Caki2 (cell line): Measurements from ENCODE around the gene PBX1. TPM values are rescaled to one million over a fixed set of nuclear protein-coding genes. Genes with fewer than 3 reads are reported as not detected.

ENCODE experiments used
- DNase-seq: peaks from one replicate; pipeline ENCODE4 v3.0.0-alpha.2; 2015; ENCODE audit warnings: low read depth
- in situ Hi-C: cut with HindIII; loops from 2 replicates; pipeline ENCODE4 v1.10.0; 2016; ENCODE audit warnings: low sequenced_read_pairs, low pct_unique_long_range_greater_than_20kb, mixed read lengths
- total RNA-seq: library from RNA; depleted of rRNA; stranded (reverse); fragments of >200 nt; shearing (Covaris generic); gene quantifications from 2 replicates; pipeline ENCODE4 v1.2.3, GENCODE V29; 2014; ENCODE audit warnings: low replicate concordance

PBX1 gene
- total RNA-seq, 1 experiment from 2014 or later, result 9.6 TPM

- in situ Hi-C loops, result no loop called here
- DNase-seq, result no peak
These were observed 71.0 kb downstream of the PBX1 start for GRCh38 chr1:164629971-164630370.

DNA sequence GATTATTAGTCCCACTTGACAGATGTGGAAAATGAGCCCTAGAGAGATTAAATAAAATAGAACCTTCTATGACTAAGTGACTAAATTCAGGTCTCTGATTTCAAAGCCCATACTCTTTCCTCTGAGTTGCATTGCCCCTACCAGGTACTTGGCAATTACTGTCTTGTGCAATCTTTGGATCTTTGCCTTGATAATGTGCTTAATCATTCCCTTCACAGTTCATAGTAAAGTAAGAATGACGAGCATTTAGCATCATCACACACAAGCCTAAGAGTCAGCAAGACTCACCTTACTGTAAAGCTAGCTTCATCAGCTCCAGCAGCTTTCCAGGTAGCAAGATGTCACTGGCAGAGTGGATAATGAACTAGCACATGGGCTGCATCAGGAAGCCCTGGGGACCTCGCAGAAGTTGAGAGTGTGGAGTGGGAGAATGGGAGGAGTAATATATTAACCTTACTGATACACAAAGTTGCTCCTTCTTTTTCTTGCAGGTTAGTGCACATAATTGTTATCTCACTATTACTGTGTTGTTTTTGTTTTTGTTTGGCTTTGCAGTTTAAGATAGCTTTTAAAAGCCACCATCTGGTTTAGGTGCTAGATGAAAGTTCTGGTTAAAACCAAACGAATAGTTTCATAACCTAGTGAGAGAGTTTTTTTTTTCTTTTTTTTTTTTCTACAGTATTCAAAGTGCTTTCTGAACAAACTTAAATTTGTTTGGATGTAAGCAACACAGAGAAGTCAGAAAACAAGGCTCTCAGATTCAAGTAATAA is 71.8 kb downstream of the PBX1 start:
- in situ Hi-C loops, result no loop called here
- peak; percentile 59 for DNase-seq

DNA sequence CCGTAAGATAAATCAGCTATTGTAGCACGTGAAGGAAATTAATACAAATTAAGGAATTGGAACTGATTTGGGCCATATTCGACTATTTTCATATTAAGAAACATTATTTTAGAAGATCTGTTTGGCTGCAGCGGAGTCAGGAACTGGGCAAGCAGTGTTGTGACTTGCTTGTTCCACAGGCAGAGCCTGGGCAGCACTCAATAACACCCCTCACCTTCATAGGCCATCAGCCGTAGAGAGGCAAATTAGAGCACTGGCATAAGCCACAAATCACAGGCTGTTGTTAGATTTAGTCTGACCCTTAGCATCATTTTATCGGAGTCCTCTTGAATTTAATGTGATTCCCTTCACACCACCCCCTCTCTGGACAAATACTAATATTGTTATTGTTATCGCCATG is 72.8 kb downstream of the PBX1 start:
- DNase-seq, result no peak
- in situ Hi-C loops, result no loop called here

- DNase-seq, result no peak
- in situ Hi-C loops, result no loop called here
These were observed 75.0 kb downstream of the PBX1 start for GRCh38 chr1:164633997-164634396.

DNA sequence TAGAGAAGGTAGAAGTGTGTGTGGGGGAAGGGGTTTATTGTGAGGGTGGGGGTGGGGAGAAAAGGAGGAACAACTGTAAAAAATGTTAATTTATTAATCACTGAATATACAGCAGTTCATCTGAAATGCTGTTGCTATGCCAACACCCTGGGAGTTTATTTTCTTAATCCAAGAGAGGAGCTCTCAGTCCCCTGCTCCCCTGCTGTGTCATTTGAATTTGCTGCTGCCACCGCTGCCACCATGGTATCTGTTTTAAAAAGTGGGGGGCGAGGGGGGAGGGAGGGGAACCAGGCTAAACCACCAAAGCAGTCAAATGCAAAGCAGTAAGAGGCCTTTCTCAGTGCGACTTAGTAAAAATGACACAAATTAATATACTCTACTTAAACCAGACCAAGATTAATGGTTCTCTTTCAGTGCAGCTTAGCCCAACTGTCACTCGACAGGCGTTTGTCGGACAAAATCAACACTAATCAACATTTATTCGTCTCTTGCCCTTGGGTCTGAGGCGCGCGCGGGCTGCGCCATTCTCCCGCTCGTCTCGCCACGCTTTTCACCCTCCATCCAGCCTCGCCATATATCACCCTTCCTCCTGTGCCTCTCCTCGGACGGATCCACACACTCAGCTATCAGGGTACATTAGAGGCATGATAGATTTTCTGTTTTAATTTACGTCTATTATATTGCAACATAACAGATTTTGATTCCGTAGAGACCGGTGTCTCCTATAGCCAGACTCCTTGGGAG is 76.2 kb downstream of the PBX1 start:
- no peak for DNase-seq
- in situ Hi-C loops, result no loop called here

- in situ Hi-C loops, result no loop called here
- DNase-seq, result no peak
These were observed 77.1 kb downstream of the PBX1 start for GRCh38 chr1:164635803-164636731.

DNA sequence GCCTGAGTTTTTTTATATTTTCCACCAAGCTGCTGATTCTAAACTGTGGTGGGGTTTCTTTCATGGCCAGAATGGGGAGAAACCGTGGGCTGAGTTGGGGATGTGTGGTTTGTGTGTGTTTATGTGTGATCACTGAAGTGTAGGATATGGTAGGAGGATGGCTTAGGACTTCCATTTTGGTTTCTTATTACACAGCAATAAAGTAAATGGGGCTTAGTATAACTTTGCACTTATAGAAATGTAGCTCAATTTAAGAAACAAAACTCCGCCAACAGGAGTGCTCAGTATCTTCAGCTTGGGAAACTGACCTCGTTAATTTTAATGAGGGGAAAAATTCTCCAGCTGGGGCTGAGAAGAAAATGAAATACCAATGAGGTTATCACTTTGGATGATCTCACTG is 77.8 kb downstream of the PBX1 start:
- in situ Hi-C loops, result no loop called here
- no peak for DNase-seq

DNA sequence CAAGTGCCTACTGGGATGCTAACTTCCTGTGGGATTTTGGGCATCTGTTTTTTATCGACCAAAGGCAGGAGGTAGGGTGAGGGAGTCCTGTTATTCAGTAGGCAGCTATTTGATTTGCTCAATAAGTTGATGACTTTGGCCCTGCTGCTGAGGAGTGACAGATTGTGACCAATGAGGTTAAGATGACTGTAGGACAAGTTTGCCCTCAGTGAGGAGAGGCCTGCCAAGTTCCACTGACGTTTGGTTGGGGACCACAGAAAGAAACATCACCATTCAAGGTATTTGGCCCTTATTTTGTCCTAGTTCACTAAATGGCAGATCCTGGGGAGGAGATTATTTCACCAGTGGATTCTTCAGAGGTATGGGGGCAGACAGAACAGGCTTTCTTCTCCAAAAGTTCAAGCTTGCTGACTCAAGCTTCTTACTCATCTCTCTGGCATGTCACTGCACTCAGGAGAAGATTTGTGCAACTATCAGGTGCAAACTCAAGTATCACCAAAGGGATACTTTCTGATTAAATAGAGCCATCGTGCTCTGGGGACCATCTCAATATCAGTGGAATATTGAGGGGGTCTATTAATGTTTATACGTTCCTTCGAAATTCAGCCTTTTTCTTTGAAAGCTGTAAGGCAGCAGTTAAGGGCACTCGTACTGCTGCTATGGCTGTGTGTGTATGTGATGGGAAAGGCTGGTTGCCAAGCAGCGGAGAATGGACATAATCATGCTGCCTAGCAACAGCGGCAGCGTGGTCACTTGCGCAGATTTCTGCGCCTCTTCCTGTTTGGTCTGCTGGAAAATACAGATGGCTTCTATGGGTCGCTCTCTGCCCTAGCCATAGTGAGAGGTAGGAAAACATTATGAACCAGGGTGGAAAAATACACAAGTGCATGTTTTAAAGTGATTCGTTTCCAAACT is 78.7 kb downstream of the PBX1 start:
- in situ Hi-C loops, result no loop called here

GRCh38 chr1:164638492-164639202 is 79.7 kb downstream of the PBX1 start:
- in situ Hi-C loops, result no loop called here
- no peak for DNase-seq

More for the DNA sequence above, 78.7 kb downstream of the PBX1 start:
- DNase-seq, result peak; percentile 72

- in situ Hi-C loops, result no loop called here
- DNase-seq, result no peak
These were observed 81.8 kb downstream of the PBX1 start for GRCh38 chr1:164640686-164641352.

GRCh38 chr1:164641353-164641730 is 82.4 kb downstream of the PBX1 start:
- DNase-seq, result no peak
- in situ Hi-C loops, result no loop called here

DNA sequence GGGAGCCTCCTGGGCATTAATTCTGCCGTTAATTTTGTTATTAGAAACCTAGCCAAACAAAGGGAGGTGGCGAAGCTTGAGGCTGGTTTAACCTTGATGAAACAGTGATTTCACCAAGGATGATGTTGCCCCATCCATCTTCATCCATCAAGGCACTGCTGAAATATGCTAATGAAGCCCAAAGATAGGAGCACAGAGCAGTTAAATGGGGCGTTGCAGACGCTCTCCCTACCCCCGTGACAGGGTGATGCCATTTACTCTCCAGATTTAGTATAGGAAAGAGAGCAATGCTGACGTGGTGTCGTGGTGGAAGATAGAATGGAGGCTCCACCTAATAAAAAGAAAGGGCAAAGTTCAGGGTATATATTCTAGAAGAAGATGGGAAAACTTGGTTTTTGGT is 84.0 kb downstream of the PBX1 start:
- DNase-seq, result no peak
- in situ Hi-C loops, result no loop called here

- DNase-seq, result no peak
- in situ Hi-C loops, result no loop called here
These were observed 85.3 kb downstream of the PBX1 start for GRCh38 chr1:164644268-164644667.

DNA sequence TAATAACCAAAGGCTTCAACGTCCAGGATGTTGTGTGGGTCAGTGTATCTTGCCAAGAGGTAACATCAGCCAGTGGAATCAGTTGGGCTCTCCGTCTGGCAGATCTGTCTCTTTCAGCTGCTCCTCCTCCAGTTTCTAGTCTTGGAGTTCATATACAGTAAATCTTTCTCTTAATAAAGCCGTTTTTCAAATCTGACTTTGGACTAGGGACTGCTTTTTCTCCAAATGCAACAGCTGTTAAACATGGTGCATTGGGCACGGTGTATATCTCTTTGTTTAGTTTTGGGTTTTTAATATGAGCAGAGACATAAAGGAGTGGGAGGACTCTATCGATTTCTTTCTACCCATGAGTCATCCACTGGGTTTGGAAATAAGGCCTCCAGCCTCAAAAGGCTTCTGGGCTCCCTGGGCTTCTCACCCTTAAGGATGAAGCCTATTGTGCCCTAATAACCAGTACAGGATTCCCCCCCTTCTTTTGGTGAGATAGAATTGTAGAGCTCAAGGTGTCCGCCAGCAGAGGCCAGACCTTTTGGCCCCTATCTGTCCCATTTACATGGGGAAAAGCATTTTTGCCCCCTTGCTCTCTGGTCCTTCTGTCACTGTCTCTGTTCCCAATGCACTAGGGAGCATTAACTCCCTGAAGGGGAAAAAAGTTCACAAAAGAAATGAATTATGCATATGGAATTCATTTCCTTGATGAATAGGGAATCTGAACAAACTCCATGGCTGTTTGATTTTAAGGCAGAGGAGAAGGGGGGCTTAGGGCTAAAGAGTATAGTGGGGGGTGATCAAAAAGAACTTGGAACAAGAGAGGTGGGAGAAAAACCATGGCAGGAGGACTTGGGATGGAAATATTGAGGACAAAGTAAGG is 86.0 kb downstream of the PBX1 start:
- DNase-seq, result no peak
- in situ Hi-C loops, result no loop called here

DNA sequence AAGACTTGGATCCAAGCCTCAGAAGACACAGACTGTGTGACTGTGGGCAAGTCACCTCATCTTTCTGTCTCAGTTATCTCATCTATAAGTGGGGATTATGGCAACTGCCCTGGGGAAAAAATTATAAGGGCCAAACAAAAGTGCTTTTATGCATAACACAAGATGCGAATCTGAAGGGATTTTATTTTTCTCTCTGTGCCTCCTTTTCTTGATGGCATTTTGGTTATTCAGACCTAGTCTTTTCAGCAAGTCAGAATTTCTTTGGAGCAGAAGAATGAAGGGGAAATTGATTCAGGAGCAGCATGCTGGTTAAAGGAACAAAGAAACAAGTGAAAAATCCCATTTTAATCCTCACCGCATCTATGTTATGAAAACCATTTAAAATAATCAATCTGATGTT is 86.9 kb downstream of the PBX1 start:
- DNase-seq, result no peak
- in situ Hi-C loops, result no loop called here

DNA sequence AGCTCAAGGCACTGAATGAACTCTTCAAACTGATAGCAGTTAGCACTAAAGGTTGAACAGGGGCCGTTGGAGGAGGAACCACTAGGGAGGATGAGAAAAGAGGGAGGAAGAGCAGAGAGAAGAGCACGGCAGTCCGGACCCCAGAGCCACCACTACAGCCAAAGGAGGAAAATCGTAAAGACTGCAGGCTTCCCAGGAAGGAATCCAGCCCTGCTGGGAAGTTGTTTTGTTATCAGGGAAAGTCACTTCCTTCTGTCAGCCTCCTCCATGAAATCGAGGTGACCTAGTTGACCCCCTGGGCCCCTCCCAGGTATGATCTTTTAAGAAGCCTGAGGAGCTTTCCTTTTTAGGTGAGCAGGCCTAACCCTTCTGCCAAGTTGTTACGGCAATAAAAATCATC is 88.2 kb downstream of the PBX1 start:
- DNase-seq, result no peak
- in situ Hi-C loops, result no loop called here
